H1 (cell line): Measurements from ENCODE around the gene EPB41L2. TPM values are rescaled to one million over a fixed set of nuclear protein-coding genes. Genes with fewer than 3 reads are reported as not detected.

Experiments
- CTBP2 ChIP-seq: IDR thresholded peaks from 2 replicates; pipeline ENCODE4 v1.7.0; 2011; ENCODE audit warnings: borderline replicate concordance, mild to moderate bottlenecking, moderate library complexity, mixed read lengths, low read length; ENCODE audit not compliant: insufficient read depth, insufficient read length
- EP300 ChIP-seq, 2 experiments: IDR thresholded peaks; 1 replicate in 1 of 2; 2 replicates in 1 of 2; pipeline ENCODE4 v1.6.1; 2011 to 2012; ENCODE audit warnings: low read depth in 2 of 2, low read length in 2 of 2, mild to moderate bottlenecking in 2 of 2, borderline replicate concordance in 1 of 2, inconsistent platforms in 1 of 2, moderate library complexity in 1 of 2
- GABPA ChIP-seq: IDR thresholded peaks from 2 replicates; pipeline ENCODE4 v1.6.1; 2011; ENCODE audit warnings: mild to moderate bottlenecking, low read length, moderate library complexity, borderline replicate concordance; ENCODE audit not compliant: insufficient read depth
- KDM4A ChIP-seq: IDR thresholded peaks from one replicate; pipeline ENCODE4 v1.7.1; 2012; ENCODE audit warnings: low read depth, mild to moderate bottlenecking, moderate library complexity, low read length, inconsistent platforms; ENCODE audit not compliant: severe bottlenecking
- MAX ChIP-seq: IDR thresholded peaks from 2 replicates; pipeline ENCODE4 v1.6.1; 2012; ENCODE audit warnings: inconsistent platforms
- PHF8 ChIP-seq: fragments of 200-600 bp; sonication (generic); conservative IDR thresholded peaks from 2 replicates; pipeline ENCODE4 v1.7.1; 2012; ENCODE audit warnings: low read depth, mild to moderate bottlenecking, inconsistent platforms, low read length, moderate library complexity
- POLR2AphosphoS5 ChIP-seq: IDR thresholded peaks from 2 replicates; pipeline ENCODE4 v1.6.1; 2011; ENCODE audit warnings: low read depth, low read length
- RFX5 ChIP-seq: IDR thresholded peaks from 2 replicates; pipeline ENCODE4 v1.6.1; 2011; ENCODE audit warnings: low read depth, low read length, improper control_type of control experiment, borderline replicate concordance
- SUZ12 ChIP-seq: fragments of 200-600 bp; sonication (generic); IDR thresholded peaks from 2 replicates; pipeline ENCODE4 v1.6.1; 2012; ENCODE audit warnings: mild to moderate bottlenecking, inconsistent platforms, low read length, moderate library complexity, mixed read lengths
- TAF7 ChIP-seq: optimal IDR thresholded peaks from 2 replicates; pipeline ENCODE3; 2011; ENCODE audit warnings: low read depth, mild to moderate bottlenecking, inconsistent platforms, low read length, moderate library complexity, borderline replicate concordance
- TEAD4 ChIP-seq: IDR thresholded peaks from 2 replicates; pipeline ENCODE4 v1.6.1; 2012; ENCODE audit warnings: low read depth, low read length, inconsistent platforms, mixed read lengths
- YY1 ChIP-seq: IDR thresholded peaks from 2 replicates; pipeline ENCODE4 v1.6.1; 2011; ENCODE audit warnings: low read depth, mild to moderate bottlenecking, low read length
- polyA plus RNA-seq, 7 experiments: library from polyadenylated mRNA; depleted of rRNA in 3 of 7; stranded (reverse) in 5 of 7; unstranded in 2 of 7; fragments of >200 nt in 5 of 7; fragments of 200-250 nt in 2 of 7; gene quantifications; 1 replicate in 5 of 7; 2 replicates in 1 of 7; 4 replicates in 1 of 7; pipeline versions ENCODE4 v1.2.1 to v1.2.3, GENCODE V29; 2011 to 2013; ENCODE audit warnings: missing spikeins in 2 of 7, mixed read lengths in 2 of 7
- total RNA-seq: library from RNA; stranded (reverse); fragmentation: NEBNext Ultra II Directional; extraction: Animal tissue kit (Norgen Biotek cat#: 25700); gene quantifications from 2 replicates; pipeline ENCODE4 v1.2.1, GENCODE V29; 2021

The EPB41L2 gene
- total and polyA plus RNA-seq, 2 of the 8 experiments (the other 6 are each of a cell fraction or from before 2014, with no cell fraction given): 22.5 to 123 TPM

- TF ChIP-seq RFX5 (no peak), KDM4A (no peak), TAF7 (peak; percentile 66), YY1 (no peak), POLR2AphosphoS5 (peak; percentile 74), TEAD4 (no peak), SUZ12 (no peak), PHF8 (peak; percentile 63), CTBP2 (peak; percentile 38), GABPA (no peak), MAX (no peak), EP300 (IDR thresholded peaks at IDR 0.05; ENCODE audit: borderline replicate concordance in 1 of 2, low read depth in 2 of 2, low read length in 2 of 2) (peak in 1 of 2 experiments; percentile 52; a peak in 1 of 3 replicates)
- TF ChIP-seq, all 59 proteins: peak for 20
These were observed at the start of gene EPB41L2 (continued) for GRCh38 chr6:131063028-131063763.
